GM23338 (cell line): ENCODE measurements around the gene OR2A25.

Experiments used
- CREB1 ChIP-seq: fragments of 250-450 bp; sonication (Bioruptor Pico); IDR thresholded peaks from 2 replicates; pipeline ENCODE4 v1.5.0; 2020; ENCODE audit warnings: low read depth, mild to moderate bottlenecking, moderate library complexity
- CTCF ChIP-seq, 2 experiments: fragments of 200-600 bp in 1 of 2; sonication (generic) in 1 of 2; conservative IDR thresholded peaks; 2 replicates each; pipeline versions ENCODE4 v1.5.1 to v1.6.1; 2016 to 2017; ENCODE audit warnings: antibody characterized with exemption in 2 of 2, low read depth in 2 of 2, mild to moderate bottlenecking in 2 of 2, moderate library complexity in 1 of 2
- EZH2 ChIP-seq: fragments of 200-600 bp; sonication (generic); IDR thresholded peaks from one replicate; pipeline ENCODE4 v1.8.0; 2017; ENCODE audit warnings: antibody characterized with exemption, mild to moderate bottlenecking, low read depth; ENCODE audit not compliant: unreplicated experiment
- EZH2phosphoT487 ChIP-seq: fragments of 200-600 bp; sonication (generic); IDR thresholded peaks from one replicate; pipeline ENCODE4 v1.8.1; 2018; ENCODE audit warnings: antibody characterized with exemption; ENCODE audit not compliant: unreplicated experiment
- JUNB ChIP-seq: IDR thresholded peaks from one replicate; pipeline ENCODE4 v1.6.1; 2016; ENCODE audit warnings: antibody characterized with exemption; ENCODE audit not compliant: unreplicated experiment
- POLR2AphosphoS5 ChIP-seq: IDR thresholded peaks from 2 replicates; pipeline ENCODE4 v1.6.1; 2016; ENCODE audit warnings: antibody characterized with exemption, low read depth
- REST ChIP-seq: IDR thresholded peaks from one replicate; pipeline ENCODE4 v1.6.1; 2018; ENCODE audit warnings: antibody characterized with exemption; ENCODE audit not compliant: unreplicated experiment
- STAT1 ChIP-seq: IDR thresholded peaks from one replicate; pipeline ENCODE4 v1.6.1; 2016; ENCODE audit warnings: antibody characterized with exemption; ENCODE audit not compliant: unreplicated experiment
- ZNF114 ChIP-seq: fragments of 250-450 bp; sonication (Bioruptor Pico); IDR thresholded peaks from 2 replicates; pipeline ENCODE4 v1.5.0; 2020; ENCODE audit warnings: mild to moderate bottlenecking, moderate library complexity

- TF ChIP-seq CTCF (conservative IDR thresholded peaks at IDR 0.05; ENCODE audit: low read depth in 2 of 2) (no peak), POLR2AphosphoS5 (no peak), EZH2 (no peak), EZH2phosphoT487 (no peak), REST (no peak), STAT1 (no peak), CREB1 (CRISPR knock-in tag) (no peak), JUNB (no peak), ZNF114 (no peak)
Measured at GRCh38 chr7:144057954-144058353, 11.7 kb upstream of the OR2A25 start.
